HUES6 (cell line): ENCODE results near the gene TMEM258.

Source experiments
- H3K27ac ChIP-seq: 2 replicates; pipeline ENCODE4 v1.7.0; 2013; ENCODE audit warnings: low read depth, mild to moderate bottlenecking, low read length, inconsistent platforms
- H3K27me3 ChIP-seq: 2 replicates; pipeline ENCODE4 v1.6.1; 2013; ENCODE audit warnings: low read length; ENCODE audit not compliant: control insufficient read depth, insufficient read depth
- H3K36me3 ChIP-seq: 2 replicates; pipeline ENCODE4 v1.6.1; 2013; ENCODE audit warnings: low read length; ENCODE audit not compliant: control insufficient read depth, insufficient read depth
- H3K4me1 ChIP-seq: 2 replicates; pipeline ENCODE4 v1.6.1; 2013; ENCODE audit warnings: low read length; ENCODE audit not compliant: control insufficient read depth, insufficient read depth
- H3K4me3 ChIP-seq: 2 replicates; pipeline ENCODE4 v1.5.1; 2013; ENCODE audit warnings: low read depth, low read length
- H3K9ac ChIP-seq: one replicate; pipeline ENCODE4 v1.6.1; 2013; ENCODE audit warnings: mild to moderate bottlenecking, low read length
- H3K9me3 ChIP-seq: 2 replicates; pipeline ENCODE4 v1.6.1; 2013; ENCODE audit warnings: low read depth, low read length; ENCODE audit not compliant: control insufficient read depth, insufficient read depth

The TMEM258 gene

DNA sequence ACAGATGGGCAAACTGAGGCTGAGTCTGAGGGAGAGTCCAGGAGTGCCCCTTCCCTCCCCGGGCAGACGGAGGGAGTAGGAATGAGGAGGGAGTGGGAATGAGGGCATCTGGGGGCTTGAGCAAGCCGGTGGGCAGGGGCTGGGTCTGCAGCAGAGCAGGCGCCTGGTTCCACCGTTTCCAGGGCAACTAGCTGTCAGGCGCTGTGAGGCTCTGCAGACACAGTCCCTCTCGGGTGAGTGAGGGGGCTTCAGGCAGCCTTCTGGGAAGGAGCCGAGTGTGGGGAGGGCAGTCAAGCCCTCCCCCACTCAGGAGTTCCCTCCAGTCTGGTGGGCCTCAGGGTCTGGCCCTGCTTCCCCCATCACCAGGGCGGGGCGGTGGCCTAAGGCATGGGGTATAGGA lies 19.0 kb downstream of the TMEM258 start:
- H3K4me3 ChIP-seq = no peak overlapping the region
- no peak overlapping the region for H3K9ac ChIP-seq
- H3K4me1 ChIP-seq = peaks cover 41% of the 10 kb centered on the region
- H3K36me3 ChIP-seq = no peaks in the 10 kb centered on the region; the same call in 1 of the 2 replicates
- H3K9me3 ChIP-seq = no peaks in the 10 kb centered on the region
- no peaks in the 10 kb centered on the region for H3K27me3 ChIP-seq
- no peak overlapping the region for H3K27ac ChIP-seq

DNA sequence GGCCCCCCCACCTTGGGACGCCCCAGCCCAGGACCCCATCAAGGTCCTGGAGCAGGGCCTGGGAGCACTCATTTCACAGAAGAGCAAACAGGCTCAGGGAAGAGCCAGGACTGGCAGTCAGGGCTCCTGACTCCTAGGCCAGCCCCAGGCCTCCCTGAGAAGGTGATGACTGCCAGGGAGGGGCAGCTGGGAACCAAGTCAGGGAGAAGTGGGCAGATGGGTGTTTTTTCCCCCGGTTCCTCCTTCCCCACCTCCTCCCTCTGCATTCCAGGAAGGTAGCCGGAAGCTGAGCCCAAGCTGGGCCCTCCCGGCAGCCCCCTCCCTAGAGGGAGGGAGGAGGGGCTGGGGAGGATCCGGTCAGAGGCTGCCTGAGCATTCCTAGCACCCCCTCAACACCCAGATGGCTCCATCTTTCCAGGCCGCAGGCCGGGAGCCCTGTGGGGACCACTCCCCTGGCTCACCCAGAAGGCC lies 20.4 kb downstream of the TMEM258 start:
- Histone ChIP-seq H3K36me3 (no peaks in the 10 kb centered on the region), H3K9ac (no peak overlapping the region), H3K9me3 (no peaks in the 10 kb centered on the region), H3K4me3 (no peak overlapping the region), H3K4me1 (peaks cover 38% of the 10 kb centered on the region), H3K27ac (no peak overlapping the region; the same call in 1 of the 2 replicates), H3K27me3 (no peaks in the 10 kb centered on the region)

DNA sequence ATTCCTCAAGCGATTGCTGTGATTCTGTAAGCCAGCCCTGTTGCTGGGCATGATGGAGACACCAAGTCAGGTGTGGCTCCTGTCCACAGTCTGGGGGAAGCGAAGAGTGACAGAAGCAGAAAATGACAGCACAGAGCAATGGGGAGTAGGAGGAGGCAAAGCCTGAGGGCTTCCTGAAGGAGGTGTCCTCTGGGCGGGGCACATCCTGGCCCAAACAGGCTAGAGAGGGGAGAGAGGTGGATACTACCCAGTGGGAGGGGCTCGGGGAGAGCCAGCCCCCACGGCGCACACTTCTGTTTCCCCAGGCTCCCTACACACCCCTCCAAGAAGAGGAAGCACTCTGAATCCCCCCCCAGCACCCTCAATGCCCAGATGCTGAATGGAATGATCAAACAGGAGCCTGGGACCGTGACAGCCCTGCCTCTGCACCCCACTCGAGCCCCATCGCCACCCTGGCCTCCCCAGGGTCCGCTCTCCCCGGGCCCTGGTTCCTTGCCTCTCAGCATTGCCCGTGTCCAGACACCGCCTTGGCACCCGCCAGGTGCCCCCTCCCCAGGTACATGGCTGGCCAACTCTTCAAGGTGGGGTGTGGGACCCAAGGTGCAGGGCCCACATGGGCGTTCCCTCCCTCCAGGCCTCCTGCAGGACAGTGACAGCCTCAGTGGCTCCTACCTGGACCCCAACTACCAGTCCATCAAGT lies 21.1 kb downstream of the TMEM258 start:
- Histone ChIP-seq H3K9ac (no peak overlapping the region), H3K27ac (no peak overlapping the region), H3K4me3 (no peak overlapping the region), H3K36me3 (no peaks in the 10 kb centered on the region), H3K27me3 (no peaks in the 10 kb centered on the region), H3K9me3 (no peaks in the 10 kb centered on the region), H3K4me1 (peaks cover 34% of the 10 kb centered on the region)

DNA sequence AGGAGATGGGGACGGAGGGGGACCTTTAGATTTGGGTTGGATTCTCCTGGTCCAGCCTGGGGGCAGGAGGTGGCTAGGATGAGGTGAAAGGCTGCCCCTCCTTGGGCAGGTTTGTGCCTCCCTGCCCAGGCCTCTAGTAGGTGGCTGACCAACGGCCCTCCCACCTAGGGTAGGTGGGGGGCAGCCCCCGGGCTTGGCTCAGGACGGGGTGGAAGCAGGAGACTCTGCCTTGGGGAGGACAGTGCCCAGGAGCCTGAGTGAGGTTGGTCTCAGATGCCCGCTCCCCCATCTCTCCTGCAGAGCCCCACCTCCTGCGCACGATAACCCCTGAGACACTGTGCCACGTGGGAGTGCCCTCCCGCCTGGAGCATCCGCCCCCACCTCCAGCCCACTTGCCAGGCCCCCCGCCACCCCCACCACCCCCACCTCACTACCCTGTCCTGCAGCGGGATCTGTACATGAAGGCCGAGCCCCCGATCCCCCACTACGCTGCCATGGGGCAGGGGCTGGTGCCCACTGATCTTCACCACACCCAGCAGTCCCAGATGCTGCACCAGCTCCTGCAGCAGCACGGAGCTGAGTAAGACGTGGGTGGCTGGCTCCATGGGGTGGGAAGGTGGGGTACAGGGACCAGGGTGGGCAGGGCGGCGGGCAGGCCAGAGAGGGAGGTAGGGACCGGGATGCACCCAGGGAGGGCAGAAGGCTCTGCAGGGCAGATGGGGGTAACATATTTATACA lies 22.3 kb downstream of the TMEM258 start:
- no peaks in the 10 kb centered on the region for H3K9me3 ChIP-seq
- H3K27ac ChIP-seq = no peak overlapping the region
- no peaks in the 10 kb centered on the region for H3K27me3 ChIP-seq
- H3K4me1 ChIP-seq = peaks cover 32% of the 10 kb centered on the region
- no peaks in the 10 kb centered on the region for H3K36me3 ChIP-seq
- no peak overlapping the region for H3K4me3 ChIP-seq
- H3K9ac ChIP-seq = no peak overlapping the region

DNA sequence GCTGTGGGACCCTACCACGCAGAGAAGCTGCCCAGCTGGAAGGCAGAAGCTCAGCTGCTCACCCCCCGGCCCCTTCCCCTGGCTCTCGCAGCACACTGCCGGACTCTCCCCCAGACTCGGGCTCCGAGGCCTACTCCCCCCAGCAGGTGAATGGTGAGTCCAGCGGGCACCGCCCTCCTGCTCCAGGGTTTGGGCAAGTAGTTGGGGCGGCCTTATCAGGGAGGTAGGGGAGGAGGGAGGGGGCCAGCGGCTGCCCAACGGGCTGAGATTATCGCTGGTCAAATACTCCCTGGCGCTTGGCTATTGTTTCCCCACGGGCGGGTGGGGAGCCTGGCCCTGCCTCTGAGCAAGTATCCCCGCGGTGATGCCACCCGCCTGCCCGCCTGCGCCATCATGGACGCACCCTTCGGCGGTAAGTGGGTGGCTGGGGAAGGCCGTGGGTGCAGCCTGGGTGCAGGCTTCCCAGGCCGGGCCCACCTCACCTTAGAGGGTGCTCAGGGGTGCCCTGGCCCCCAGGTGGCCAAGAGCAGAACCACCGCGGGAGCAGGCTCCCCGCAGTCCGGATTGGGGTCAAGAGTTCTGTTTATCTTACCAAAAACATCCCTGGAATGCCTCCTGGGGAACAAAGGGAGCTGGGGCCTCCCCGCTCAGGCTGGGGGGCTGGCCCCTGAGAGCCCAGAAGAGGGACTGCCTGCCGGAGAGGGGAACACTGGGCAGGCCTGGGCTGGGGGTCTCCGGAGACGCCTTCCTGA lies 23.1 kb downstream of the TMEM258 start:
- Histone ChIP-seq H3K9me3 (no peaks in the 10 kb centered on the region), H3K4me3 (no peak overlapping the region), H3K9ac (no peak overlapping the region), H3K27me3 (no peaks in the 10 kb centered on the region), H3K4me1 (peaks cover 38% of the 10 kb centered on the region), H3K36me3 (no peaks in the 10 kb centered on the region), H3K27ac (no peak overlapping the region)

DNA sequence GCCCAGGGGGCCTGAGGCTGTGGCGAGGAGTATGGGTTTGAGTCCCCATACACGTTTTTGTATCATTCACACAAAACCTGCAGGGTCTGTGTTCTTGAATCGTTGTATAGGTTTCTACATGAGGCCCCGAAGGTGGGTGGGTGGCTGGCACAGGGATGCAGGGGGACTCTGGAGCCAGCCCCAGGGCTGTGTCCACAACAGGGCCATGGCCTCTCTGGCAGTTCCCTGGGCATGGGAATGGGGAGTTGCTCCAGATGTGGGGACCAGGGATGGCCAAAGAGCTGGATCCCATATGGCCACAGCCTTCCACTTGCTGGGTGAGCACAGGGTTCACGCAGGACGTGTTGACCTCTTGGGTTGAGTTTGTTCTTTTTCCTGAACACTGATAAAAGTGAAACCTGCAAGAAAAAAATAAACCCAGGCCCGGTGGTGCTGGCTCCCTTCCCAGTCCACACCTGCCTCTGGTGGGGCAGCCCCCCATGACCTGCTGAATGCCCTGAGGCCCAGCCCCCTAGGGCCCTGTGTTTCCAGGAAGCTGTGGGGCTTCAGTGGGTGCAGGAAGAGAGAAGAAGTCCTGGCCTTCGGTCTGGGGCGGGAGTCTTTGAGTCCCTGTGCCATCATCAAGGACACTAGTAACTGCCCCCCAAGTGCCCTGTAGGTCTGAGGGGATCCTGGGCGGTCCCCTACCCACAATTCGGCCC lies 23.9 kb downstream of the TMEM258 start:
- Histone ChIP-seq H3K4me3 (no peak overlapping the region), H3K27ac (no peak overlapping the region), H3K27me3 (no peaks in the 10 kb centered on the region), H3K9me3 (no peaks in the 10 kb centered on the region), H3K9ac (no peak overlapping the region), H3K4me1 (peaks cover 36% of the 10 kb centered on the region), H3K36me3 (no peaks in the 10 kb centered on the region)

DNA sequence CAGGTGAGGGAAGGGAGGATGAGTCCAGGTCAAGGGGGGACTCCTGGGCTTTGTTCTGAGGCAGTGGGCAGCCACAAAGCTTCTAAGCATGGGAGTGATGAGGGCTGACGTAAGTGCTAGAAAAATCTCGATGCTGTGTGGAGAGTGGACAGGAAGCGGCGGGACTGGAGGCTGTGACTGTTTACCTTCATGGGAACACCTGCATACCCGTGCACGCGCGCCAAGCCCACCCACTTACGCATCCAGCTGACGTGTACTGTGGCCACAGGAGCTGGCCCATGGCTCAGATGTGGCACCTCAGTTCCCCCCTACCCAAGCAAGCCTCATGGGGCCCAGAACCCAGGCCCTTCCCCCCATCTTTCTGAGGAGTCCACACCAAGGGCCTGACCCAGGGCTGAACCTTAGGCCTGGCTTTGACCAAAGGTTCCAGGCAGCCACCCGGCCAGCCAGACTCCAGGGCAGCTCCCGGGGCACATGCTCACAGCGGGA lies 26.0 kb downstream of the TMEM258 start:
- Histone ChIP-seq H3K4me1 (peaks cover 40% of the 10 kb centered on the region), H3K27ac (no peak overlapping the region), H3K36me3 (no peaks in the 10 kb centered on the region), H3K27me3 (no peaks in the 10 kb centered on the region), H3K9ac (no peak overlapping the region), H3K4me3 (no peak overlapping the region), H3K9me3 (no peaks in the 10 kb centered on the region)

DNA sequence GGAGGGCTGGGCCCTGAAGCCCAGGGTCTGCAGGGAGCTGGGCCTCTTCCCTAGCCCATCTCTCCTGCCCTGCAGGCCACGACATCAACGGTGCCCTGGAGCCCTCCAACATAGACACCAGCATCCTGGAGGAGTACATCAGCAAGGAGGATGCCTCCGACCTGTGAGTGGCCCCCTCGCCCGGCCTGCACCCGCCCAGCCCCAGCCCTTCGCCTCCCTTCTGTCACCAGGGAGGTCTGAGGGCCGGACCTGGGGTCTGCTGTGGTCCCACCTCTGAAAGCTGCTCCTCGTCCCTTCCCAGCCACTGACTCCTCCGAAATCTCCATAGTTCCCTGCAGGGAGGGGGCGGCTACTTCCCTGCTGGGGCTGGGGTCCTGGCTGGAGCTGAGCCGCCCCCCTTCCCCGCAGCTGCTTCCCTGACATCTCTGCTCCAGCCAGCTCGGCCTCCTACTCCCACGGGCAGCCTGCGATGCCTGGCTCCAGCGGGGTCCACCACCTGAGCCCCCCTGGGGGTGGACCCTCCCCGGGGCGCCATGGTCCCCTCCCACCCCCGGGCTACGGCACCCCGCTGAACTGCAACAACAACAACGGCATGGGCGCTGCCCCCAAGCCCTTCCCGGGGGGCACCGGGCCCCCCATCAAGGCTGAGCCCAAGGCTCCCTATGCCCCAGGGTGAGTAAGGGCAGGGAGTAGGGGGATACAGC lies 26.7 kb downstream of the TMEM258 start:
- Histone ChIP-seq H3K27ac (no peak overlapping the region), H3K36me3 (no peaks in the 10 kb centered on the region), H3K9me3 (no peaks in the 10 kb centered on the region), H3K27me3 (no peaks in the 10 kb centered on the region), H3K4me3 (no peak overlapping the region), H3K9ac (no peak overlapping the region), H3K4me1 (peaks cover 42% of the 10 kb centered on the region)

DNA sequence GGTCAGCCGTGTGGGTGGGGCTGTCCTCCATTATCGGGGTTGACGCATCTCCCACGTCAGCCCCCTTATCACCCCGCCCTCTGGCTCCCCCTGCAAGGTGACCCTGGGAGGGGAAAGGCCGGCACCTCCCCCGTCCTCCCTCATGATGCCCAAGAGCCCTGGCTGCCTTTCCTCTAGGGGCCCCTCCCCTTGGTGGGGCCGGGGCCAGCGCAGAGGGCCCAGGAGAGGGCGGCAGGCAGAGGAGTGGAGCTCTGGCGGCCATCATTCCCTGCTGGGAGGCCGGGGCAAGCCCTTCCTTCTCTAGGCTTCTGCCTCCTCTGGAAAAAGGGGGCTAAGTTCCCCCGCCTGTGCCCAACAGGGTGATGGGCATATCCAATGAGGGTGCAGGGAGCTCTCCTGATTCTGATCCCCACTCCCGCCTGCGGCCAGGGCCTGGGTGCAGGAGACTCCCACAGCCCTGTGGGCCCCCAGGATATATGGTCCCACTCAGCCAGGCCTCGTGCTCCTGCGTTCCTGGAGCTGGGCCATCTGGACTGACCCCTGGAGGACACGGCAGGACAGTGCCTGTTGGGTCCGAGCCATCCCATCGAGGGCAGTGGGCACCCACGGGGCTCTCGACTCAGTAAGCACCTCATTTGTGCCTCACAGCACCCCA lies 27.7 kb downstream of the TMEM258 start:
- H3K27ac ChIP-seq = no peak overlapping the region
- no peak overlapping the region for H3K4me3 ChIP-seq
- no peaks in the 10 kb centered on the region for H3K9me3 ChIP-seq
- H3K9ac ChIP-seq = no peak overlapping the region
- no peaks in the 10 kb centered on the region for H3K27me3 ChIP-seq
- H3K4me1 ChIP-seq = peaks cover 43% of the 10 kb centered on the region
- no peaks in the 10 kb centered on the region for H3K36me3 ChIP-seq
